IMR-90 (cell line): ENCODE results near the gene EHHADH.

Experiments used
- FOS ChIP-seq: fragments of 150-350 bp; IDR thresholded peaks from 2 replicates; pipeline ENCODE4 v1.6.1; 2016; ENCODE audit warnings: low read depth, low read length
- MAZ ChIP-seq: IDR thresholded peaks from 2 replicates; pipeline ENCODE4 v1.6.1; 2012; ENCODE audit warnings: low read depth, mild to moderate bottlenecking, low read length, improper control_type of control experiment, moderate library complexity, borderline replicate concordance
- MXI1 ChIP-seq: IDR thresholded peaks from 2 replicates; pipeline ENCODE4 v1.6.1; 2012; ENCODE audit warnings: low read depth, mild to moderate bottlenecking, low read length, moderate library complexity, borderline replicate concordance
- POLR2A ChIP-seq: IDR thresholded peaks from 2 replicates; pipeline ENCODE4 v1.6.1; 2012; ENCODE audit warnings: mild to moderate bottlenecking, low read depth, low read length
- RCOR1 ChIP-seq: IDR thresholded peaks from 2 replicates; pipeline ENCODE4 v1.6.1; 2012; ENCODE audit warnings: mild to moderate bottlenecking, low read length, improper control_type of control experiment; ENCODE audit not compliant: insufficient replicate concordance
- TF ChIP-seq, protein P1 (sequence below): conservative IDR thresholded peaks from 2 replicates; pipeline ENCODE4 v1.5.1; 2012; ENCODE audit warnings: mild to moderate bottlenecking, low read depth, low read length, improper control_type of control experiment

DNA sequence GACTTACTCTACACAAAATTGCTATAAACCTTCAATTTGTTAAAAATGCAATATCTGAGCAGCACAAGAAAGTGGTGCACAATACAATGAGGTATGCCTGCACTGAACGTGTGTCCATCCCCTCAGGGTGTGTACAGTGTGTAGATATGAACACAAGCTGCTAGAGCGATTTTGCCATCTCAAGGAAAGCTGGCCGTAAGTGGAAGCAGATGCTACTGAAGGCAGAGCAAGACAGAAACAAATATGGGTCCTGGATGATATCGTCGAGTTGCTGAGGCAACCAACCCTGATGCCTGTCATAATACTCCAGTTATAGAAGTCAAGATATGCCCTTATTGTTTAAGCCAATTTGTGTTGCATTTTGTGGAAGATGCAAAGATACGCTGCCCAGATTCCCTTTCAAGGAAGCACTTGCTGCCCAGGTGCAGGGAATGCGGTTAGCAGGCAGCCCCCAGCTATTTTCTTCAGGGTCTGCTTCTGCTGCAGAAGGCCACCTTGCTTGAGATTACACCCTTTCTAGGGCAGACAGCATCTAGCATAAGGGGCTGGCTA, 25.8 kb upstream of the EHHADH start:
- TF ChIP-seq MXI1: no peak
- TF ChIP-seq, protein P1, sequence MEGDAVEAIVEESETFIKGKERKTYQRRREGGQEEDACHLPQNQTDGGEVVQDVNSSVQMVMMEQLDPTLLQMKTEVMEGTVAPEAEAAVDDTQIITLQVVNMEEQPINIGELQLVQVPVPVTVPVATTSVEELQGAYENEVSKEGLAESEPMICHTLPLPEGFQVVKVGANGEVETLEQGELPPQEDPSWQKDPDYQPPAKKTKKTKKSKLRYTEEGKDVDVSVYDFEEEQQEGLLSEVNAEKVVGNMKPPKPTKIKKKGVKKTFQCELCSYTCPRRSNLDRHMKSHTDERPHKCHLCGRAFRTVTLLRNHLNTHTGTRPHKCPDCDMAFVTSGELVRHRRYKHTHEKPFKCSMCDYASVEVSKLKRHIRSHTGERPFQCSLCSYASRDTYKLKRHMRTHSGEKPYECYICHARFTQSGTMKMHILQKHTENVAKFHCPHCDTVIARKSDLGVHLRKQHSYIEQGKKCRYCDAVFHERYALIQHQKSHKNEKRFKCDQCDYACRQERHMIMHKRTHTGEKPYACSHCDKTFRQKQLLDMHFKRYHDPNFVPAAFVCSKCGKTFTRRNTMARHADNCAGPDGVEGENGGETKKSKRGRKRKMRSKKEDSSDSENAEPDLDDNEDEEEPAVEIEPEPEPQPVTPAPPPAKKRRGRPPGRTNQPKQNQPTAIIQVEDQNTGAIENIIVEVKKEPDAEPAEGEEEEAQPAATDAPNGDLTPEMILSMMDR: no peak
- no peak for TF ChIP-seq POLR2A
- TF ChIP-seq RCOR1: no peak
- TF ChIP-seq FOS: no peak
- no peak for TF ChIP-seq MAZ
